Fibroblast of upper back skin (primary cell): Measurements from ENCODE around the gene AEN.
A peak's percentile ranks its signal among the peaks of the same experiment; 100 is the strongest.

Source experiments
- DNase-seq: peaks from one replicate; pipeline ENCODE4 v3.0.0-alpha.2; 2013

The AEN gene

DNA sequence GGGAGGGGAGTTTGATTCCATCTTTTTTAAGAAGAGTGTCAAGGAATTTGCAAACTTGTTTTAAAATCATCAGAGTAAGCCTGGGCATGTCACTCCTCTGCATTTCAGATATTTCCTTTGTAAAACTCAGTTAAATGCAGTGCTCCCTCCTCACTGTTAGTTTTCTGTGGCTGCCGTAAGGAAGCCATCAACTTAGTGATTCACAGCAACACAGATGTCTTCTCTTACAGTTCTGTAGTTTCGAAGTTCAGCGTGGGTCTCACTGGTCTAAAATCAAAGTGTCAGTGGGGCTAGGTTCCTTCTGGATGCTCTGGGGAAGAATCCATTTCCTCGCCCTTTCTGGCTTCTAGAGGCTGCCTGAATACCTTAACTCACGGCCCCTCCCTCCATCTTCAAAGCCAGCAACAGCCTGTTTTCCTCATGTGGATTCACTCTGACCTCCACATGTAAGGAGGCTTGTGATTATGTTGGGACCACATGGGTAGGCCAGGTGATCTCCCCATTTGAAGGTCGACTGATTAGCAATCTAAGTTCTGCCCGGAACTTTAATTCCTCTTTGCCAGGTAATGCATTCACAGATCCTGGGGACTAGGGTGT lies 30.1 kb downstream of the AEN start:
- peak; percentile 40 for DNase-seq

DNA sequence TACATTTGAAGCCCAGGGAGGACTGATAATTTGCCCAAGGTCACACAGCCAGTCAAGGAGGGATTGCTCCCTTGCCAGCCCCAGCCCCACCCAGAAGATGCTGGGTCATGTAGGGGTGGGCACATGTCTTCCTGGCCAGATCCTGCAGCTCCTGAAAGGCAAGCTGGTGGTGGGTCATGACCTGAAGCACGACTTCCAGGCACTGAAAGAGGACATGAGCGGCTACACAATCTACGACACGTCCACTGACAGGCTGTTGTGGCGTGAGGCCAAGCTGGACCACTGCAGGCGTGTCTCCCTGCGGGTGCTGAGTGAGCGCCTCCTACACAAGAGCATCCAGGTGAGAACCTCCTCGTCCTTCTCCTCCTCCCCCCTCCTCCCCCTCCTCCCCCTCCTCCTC lies 30.8 kb downstream of the AEN start:
- DNase-seq: no peak

DNA sequence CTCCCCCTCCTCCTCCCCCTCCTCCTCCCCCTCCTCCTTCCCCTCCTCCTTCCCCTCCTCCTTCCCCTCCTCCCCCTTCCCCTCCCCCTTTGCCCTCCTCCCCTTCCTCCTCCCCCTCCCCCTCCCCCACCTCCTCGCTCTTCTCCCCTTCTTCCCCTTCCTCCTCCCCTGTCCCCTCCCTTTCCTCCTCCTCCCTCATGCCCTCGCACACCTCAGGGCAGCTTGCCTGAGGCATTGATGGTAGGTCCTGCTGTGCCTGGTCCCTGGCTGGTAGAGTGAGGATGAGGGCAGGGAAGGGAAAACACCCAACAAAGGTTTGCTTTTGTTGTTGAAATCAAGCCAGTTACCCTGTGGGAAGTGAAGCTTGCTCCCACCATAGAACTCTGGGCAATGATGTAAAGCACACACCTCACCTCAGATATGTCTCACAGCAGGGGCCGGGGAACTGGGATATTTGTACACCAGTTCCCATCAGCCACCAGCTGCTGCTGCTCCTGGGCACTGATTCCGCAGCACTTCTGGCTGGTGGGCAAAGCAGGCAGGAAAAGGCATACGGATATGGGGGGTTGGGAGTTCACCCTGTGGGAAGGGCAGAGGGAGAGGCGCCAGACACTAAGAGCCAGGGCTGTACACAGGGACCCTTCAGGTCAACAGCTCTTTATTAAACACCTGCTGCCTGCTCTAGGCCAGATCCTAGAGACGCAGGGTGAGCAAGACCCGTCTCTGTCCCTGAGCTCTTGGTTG lies 31.5 kb downstream of the AEN start:
- DNase-seq: no peak

DNA sequence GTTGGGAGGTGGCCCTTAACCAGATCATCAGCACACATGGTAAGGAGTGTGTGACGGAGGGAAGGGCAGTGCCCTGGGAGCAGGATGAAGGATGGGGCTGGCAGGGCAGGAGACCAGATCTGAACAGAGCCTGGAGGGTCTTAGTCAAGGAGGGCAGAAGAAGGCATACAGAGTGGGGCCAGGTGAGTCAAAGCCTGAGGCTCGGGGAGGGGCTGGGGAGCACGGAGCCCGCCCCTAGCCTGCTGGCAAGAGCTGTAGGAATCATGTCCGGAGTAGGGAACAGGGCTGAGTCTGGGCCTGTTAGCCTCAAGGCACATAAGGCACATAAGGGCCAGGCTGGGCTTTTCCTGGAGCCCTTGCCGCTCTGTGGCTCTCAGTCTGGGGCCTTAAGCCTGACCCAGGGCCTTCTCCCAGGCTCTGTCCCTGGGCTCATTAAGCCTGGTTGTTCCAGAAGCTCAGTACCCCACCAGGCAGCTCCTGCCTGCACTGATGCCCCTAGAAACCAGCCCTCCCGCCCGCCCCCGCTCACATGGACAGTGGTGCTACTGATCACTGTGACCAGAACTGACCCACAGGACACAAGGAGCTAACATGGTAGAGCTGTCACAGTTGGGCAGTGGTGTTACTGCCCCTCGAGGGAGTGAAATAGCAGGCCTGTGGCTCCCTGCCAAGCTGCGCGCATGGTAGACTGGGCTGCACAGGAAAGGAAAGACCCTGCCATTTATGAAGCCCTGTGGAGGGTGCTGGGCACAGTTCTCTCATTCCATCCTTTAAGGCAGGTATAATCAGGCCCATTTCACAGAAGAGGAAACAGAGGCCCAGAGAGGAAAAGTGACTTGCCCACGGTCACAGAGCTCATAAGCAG lies 32.3 kb downstream of the AEN start:
- no peak for DNase-seq

DNA sequence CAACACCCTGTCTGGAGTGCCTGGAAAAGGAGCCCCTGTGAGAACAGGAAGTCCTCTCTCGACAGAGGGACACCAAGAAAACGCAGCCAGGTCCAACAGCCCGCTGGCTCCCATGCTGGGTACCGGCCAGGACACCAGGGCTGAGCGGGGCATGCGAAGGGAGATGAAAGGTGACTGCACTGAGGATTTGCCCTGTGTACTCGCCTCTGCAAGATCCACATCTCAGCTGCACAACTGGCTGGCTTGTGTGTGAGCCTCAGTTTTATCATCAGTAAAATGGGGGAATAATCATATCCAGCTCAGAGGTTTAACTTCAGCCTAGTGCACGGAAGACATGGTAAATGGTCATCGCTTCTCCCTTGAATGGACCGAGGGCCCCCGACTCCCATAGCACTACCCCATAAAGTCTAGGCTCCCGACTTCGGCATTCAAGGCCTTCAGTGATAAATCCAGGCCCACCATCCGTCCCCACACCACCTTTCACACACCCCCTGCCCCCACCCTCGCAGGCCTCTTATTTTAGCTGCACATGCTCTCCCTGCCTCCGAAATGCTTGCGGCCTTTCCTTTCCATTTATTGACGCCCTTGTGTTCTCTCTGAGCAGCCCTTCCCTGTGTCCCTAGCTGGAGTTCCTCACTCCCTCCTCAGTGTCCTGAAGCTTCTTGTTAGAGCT lies 33.4 kb downstream of the AEN start:
- DNase-seq: no peak

DNA sequence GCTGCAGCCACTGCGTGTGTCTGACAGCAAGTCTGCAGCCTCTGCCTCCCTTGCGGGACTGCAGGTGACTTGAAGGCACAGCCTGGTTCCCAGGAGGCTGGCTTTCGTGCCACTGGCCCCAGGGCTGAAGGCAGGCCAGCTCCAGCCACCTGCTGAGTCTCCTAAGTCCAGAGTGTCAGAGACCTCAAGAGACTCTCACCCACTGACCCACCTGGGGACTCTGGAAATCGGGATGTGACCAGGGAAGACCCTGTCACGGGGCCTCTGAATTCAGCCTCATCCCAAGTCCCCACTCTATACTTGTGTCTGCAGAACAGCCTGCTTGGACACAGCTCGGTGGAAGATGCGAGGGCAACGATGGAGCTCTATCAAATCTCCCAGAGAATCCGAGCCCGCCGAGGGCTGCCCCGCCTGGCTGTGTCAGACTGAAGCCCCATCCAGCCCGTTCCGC lies 34.0 kb downstream of the AEN start:
- DNase-seq: no peak

DNA sequence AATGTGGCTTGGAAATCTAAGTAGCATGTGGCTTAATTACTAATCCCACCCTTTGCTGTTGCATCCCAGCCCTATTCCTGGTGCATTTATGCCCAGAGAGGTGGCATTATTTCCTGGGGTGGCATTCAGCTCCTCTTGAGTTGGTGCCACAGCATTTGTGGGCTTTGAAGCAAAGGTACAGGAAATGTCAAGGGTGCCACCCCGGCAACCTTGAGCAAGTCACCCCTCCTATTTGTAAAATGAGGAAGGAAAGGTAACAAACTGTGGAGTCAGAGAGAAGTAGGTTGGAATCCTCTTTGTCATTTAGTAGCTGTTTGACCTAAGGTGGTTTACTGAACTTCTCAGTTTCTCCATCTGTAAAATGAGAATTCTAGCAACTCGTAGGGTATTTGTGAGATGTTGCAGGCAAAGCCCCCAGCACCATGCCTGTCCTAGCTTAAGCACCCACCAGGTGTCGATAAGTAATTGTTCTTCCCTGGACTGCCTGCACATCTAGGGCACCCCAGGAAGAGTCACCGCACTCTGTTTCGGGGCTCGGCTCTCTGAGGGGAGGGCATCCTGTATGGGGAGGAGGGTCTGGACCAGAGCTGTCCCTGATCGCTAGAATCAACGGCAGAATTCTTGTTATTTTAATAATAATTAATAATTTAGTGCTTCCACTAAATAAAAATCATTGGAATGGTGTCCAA lies 34.8 kb downstream of the AEN start:
- DNase-seq: no peak

DNA sequence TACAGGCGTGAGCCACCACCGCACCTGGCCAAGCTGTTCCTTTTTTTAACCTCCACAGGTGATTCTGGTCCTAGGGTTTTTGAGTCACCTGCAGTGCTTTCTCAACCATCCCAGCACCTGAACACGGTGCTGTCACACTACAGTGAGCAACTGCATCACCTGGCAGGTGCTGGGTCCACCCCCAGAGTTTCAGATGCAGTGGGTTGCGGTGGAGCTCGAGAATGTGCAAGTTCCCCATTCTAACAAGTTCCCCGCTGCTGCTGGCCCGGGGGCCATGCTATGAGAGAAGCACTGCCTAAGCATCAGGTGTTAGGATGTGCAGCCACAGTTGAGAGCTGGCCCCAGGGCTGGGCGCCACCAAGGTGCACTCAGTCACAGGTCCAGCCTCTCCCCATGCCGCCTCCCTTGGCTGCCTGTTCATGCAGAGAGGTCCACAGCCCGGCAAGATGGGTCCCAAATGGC lies 35.7 kb downstream of the AEN start:
- no peak for DNase-seq

DNA sequence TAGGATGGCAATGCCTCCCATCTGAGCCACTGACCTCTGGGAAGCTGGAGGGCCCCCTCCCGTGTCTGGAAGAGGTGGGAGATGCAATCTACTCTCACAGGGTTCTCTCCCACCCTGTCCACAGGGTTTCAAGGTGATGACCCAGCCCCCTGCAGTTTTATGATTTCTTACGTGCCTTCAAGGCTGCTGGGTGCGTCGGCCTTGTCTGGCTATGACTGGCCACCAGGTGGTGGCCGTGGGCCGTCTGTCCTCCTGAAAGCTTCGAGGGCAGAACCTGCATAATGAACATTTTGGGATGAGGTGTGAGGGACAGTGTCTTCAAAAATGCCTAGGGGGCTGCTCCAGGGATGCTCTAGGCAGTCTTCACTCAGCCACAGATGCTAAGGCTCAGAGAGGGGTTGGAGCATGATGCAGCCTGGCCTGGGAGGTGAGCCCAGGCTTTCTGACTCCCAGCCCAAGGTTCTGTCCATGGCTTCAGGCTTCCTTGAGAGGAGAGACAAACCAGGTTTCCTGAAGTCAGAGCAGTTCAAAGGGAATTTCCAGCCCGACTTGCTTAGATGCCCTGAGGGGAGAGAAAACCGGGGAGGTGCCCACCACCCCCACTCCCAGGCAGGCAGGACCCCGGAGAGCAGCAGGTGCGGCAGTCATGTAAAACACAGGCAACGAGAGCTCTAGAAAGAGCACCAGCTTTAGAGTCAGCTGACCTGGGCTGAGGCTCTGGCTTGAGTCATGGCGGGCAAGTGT lies 36.4 kb downstream of the AEN start:
- DNase-seq: peak; percentile 60

DNA sequence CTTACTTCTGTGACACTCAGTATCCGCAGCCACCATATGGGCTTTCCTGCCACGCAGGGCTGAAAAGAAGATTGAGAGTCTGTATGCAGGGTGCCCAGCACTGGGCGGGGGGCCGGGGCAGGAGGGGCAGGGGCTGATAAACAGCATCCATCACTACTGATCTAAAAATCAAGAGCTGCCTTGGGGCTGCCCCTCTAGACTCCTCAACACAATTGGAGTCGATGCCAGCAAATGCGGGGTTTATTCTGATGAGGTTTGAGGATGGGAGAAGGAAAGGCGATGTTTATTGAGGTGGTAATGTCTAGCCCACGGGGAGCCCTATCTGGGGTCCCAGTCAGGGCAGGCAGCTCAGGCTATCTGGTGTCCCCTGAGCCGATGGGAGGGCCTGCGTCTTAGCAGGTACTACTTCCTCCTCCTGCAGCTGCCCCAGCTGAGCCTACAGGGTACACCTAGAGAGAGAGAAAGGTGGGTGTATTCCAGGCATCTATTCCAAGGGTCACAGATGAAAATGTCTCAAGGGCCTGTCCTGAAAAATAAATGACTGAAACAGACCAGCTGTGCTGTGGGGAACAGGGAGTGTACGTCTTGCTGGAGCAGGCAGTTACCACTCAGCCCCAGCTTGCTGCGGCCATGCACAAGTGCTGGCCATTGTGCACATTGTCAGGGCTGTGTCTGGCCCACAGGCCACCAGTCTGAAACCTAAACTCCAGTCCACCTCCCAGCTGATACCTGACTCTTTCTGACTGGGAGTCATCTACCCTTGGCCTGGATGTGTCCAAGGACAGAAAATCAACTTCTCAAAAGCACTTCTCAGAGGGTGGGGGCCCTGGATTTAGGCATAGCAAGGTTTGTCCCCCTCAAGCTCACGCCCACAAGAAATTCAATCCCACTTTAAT lies 37.2 kb downstream of the AEN start:
- no peak for DNase-seq

DNA sequence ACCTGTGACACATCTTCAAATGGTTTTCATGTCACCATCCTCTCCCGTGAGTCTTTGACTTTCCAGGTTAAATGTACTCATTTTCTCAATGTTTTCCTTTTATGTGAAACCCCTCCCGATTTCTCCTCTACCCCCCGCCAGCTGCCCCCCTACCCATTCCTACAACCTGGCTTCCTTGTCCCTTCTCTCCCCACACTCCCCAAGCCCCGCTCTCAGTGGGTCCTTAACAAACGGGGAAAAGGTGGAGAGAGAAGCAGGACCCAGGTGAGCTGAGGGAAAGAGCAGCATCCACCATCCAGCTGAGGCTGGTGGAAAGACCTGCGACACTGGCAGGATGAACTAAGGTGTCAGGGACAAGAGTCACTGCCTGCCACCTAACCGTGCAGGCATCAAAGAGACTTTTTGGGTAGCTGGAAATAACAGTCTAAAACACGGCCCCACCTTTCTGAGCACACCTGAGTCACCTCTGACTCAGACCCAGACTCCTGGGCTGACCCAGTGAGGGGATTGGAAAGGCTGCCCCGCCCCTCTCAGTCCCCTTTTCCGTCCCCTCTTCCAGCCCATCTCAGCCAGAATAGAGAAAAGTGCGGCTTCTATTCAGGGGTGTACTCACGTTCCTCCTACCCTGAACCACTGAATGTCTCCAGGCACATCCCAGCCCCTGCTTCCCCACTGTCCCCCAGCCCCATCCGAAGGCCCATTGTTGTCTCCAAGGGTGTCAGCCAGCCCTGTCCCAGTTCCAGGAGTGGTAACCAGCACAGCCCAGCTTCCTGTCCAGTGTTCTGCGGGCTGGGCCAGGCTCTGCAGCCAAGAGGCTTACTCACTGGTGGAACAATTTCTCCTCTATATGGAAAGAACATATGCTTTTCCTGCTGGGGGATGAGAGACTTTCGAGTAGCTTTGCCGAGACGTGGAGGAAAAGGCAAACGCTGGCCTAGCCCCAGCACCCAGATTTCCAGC lies 38.1 kb downstream of the AEN start:
- DNase-seq: peak; percentile 79

DNA sequence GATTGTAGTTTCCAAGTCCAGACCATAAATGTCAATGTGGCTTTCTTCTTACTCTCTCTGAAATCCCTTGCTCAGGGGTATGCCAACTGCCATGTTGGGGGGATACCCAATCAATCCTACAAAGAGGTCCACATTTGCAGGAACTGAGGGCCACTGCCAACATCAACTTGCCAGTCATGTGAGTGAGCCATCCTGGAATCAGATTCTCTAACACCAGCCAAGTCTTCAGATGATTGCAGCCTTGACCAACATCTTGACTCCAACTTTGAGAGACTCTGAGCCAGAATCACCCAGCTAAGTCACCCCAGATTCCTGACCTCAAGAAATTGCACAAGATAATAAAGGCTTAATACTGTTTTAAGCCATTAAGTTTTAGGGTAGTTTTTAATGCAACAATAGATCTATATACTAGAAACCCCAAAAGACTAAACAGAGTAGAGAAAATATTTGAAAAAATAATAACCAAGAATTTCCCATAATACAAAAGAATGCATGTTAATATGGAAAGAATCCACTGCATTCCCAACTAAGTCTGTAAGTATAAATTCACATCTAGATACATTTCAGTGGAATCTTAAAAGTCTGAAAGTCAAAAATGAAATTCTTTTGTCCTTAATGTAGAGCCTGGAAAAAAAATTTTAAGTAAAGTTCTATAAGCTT lies 40.0 kb downstream of the AEN start:
- DNase-seq: peak; percentile 73

DNA sequence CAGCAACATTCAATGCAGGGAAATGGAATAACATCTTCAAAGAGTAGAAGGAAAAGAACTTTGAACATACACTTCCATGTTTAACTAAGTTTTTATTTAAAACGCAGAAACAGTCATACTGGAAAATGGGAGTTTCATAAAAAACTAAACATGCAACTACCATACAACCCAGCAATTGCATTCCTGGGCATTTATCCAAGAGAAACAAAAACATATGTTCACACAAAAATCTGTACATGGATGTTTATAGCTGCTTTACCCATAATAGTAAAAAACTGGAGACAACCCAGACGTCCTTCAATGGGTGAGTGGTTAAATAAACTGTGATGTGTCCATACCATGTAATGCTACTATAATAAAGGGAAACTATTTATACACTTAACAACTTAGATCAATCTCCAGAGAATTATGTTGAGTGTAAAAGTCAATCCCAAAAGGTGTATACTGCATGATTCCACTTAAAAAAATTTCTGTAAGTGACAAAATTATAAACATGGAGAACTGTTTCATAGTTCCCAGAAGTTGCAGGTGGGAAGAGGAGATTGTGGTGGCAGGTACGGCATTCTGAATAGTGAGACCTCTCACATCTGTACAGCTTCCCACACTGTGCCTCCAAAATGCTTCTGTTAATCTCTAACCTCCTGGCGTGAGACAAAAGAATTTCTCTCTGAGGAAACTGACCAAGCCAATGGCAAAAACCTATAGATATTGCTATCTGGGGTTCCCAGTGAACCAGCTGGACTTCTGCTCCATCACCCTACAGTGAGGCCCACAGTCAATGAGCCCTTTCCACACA lies 40.8 kb downstream of the AEN start:
- DNase-seq: peak; percentile 80

DNA sequence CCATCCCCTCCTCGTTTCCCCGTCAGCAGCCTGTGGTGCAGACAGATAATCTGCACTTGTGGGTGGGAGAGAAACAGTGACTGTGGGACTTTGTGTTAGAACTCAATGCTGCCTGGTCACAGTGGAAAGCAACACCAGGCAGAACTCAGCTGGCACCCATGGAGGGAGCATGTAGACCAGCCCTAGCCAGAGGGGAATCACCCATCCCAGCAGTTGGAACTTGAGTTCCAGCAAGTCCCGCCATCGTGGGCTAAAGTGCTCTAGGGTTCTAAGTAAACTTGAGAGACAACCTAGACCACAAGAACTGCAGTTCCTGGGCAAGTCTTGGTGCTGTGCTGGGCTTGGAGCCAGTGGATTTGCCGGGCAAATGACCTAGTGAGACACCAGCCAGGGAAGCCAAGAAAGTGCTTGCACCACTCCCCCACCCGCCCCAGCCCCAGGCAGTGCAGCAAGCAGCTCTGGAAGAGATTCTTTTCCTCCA lies 42.0 kb downstream of the AEN start:
- DNase-seq: no peak

DNA sequence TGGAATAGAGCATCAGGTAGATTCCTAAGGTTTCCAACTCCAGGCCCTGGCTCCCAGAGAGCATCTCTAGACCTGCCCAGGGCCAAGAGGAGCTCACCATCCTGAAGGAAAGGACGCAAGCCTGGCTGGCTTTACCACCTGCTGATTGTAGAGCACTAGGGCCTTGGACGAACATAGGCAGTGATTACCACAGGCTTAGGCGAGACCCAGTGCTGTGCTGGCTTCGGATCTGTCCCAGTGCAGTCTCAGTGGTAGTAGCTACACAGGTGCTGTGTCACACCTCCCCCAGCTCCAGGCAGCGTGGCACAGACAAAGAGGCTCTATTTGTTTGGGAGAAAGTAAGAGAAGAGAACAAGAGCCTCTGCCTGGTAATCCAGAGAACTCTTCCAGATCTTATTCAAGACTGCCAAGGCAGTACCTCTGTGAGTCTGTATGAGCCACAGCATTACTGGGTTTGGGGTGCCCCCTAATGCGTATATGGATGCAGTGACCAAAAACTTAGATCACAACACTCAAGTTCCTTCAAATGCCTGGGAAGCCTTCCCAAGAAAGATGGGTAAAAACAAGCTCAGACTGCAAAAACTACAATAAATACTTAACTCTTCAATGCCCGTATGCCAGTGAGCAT lies 43.1 kb downstream of the AEN start:
- no peak for DNase-seq

DNA sequence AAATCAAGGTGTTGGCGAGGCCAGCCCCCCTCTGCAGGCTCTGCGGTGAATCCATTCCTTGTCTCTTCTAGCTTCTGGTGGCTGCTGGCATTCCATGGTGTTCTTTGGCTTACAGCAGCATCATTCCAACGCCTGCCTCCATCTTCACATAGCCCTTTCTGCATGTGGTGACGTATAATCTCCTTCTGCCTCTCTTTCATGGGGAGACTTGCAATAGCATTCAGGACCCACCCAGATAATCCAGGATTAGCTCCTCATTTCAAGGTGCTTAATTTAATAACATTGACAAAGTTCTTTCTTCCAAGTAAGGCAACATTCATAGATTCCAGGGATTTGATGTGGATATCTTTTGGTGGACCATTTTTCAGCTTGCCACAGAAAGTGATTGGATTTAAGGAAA lies 53.5 kb downstream of the AEN start:
- DNase-seq: no peak

DNA sequence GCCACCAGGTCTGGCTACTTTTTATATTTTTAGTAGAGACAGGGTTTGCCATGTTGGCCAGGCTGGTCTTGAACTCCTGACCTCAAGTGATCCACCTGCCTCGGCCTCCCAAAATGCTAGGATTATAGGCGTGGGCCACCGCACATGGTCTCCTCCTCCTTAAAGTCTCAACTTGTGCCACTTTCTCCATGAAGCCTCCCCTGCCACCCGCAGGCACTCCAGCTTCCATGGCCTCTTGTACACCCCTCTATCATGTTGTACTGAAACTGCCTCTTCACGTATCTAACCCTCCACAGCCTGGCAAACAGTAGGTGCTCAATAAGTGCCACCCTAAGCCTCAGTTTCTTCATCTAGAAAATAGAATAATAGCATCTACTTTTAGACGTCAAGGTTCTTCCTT lies 57.6 kb downstream of the AEN start:
- DNase-seq: no peak
